ENCODE measurements around the gene CCL26. TPM values are rescaled to one million over a fixed set of nuclear protein-coding genes. Genes with fewer than 3 reads are reported as not detected.

The CCL26 gene
- total RNA-seq, 1 experiment from 2014 or later: 7.1 TPM

- H3F3A ChIP-seq (ENCODE audit: low read length, unreplicated experiment): no peaks in the 10 kb centered on the region
- H3K27ac ChIP-seq (ENCODE audit: low read length): peak overlapping the region; percentile 14; the same call in 1 of the 2 replicates
- TF ChIP-seq EZH2phosphoT487 (IDR thresholded peaks at IDR 0.05; ENCODE audit: borderline replicate concordance, low read length) (no peak), CTCF (conservative IDR thresholded peaks at IDR 0.05; ENCODE audit: low read depth, low read length) (no peak), EZH2 (IDR thresholded peaks at IDR 0.05; ENCODE audit: low read length, unreplicated experiment) (no peak)
- H3K9ac ChIP-seq (ENCODE audit: low read length): peak overlapping the region; percentile 66
- H4K20me1 ChIP-seq (ENCODE audit: low read length): no peaks in the 10 kb centered on the region
- ChIA-PET POLR2A (ENCODE audit: unreplicated experiment) (interaction anchor here (0.5 kb wide), 1 partner anchor 174 kb away, joined by 3 read pairs; no protein-coding TSS in a partner anchor), CTCF (interaction anchor here (1.8 kb wide), 1 partner anchor 22 kb away, joined by 6 read pairs; no protein-coding TSS in a partner anchor)
- peak overlapping the region; percentile 98 for H2AFZ ChIP-seq (ENCODE audit: low read length)
- H3K4me1 ChIP-seq (ENCODE audit: insufficient read depth, low read length): no peaks in the 10 kb centered on the region
- no peaks in the 10 kb centered on the region for H3K9me2 ChIP-seq (replicated peaks; ENCODE audit: low read length)
- H3K79me2 ChIP-seq (ENCODE audit: low read length): no peaks in the 10 kb centered on the region
- BruUV-seq (replicated peaks): no TSS peak
- H3K9me3 ChIP-seq (ENCODE audit: low read length): no peaks in the 10 kb centered on the region
- H3K4me3 ChIP-seq (ENCODE audit: low read length): peak overlapping the region; percentile 95
- ATAC-seq: no peak
- no peaks in the 10 kb centered on the region for H3K27me3 ChIP-seq (ENCODE audit: low read length)
- H3K36me3 ChIP-seq (ENCODE audit: low read depth, low read length): no peaks in the 10 kb centered on the region
- H3K4me2 ChIP-seq (ENCODE audit: low read length): peak overlapping the region; percentile 94
- DNase-seq: peak; percentile 49
- intact Hi-C loops (cut with micrococcal nuclease): loop anchor here (10.0 kb wide), 1 partner anchor 65 kb away; no protein-coding TSS in a partner anchor
Observed at GRCh38 chr7:75739796-75740672, 32.0 kb downstream of the CCL26 start.

- POLR2A ChIA-PET (ENCODE audit: unreplicated experiment): interaction anchor here (0.5 kb wide), 2 partner anchors 142 to 175 kb away, joined by 3 read pairs; no protein-coding TSS in a partner anchor
- peak; percentile 96 for ATAC-seq
- no TSS peak for BruUV-seq (replicated peaks)
- Histone ChIP-seq H3K27ac (ENCODE audit: low read length) (peak overlapping the region; percentile 14; the same call in 1 of the 2 replicates), H3K9me2 (replicated peaks; ENCODE audit: low read length) (no peaks in the 10 kb centered on the region), H3K4me1 (ENCODE audit: insufficient read depth, low read length) (no peaks in the 10 kb centered on the region), H3K9me3 (ENCODE audit: low read length) (no peaks in the 10 kb centered on the region), H2AFZ (ENCODE audit: low read length) (peak overlapping the region; percentile 99), H3K9ac (ENCODE audit: low read length) (peak overlapping the region; percentile 66), H3F3A (ENCODE audit: low read length, unreplicated experiment) (no peaks in the 10 kb centered on the region), H3K27me3 (ENCODE audit: low read length) (no peaks in the 10 kb centered on the region), H3K79me2 (ENCODE audit: low read length) (no peaks in the 10 kb centered on the region), H3K36me3 (ENCODE audit: low read depth, low read length) (no peaks in the 10 kb centered on the region), H4K20me1 (ENCODE audit: low read length) (no peaks in the 10 kb centered on the region), H3K4me3 (ENCODE audit: low read length) (peak overlapping the region; percentile 95), H3K4me2 (ENCODE audit: low read length) (peak overlapping the region; percentile 99)
- TF ChIP-seq EZH2phosphoT487 (IDR thresholded peaks at IDR 0.05; ENCODE audit: borderline replicate concordance, low read length) (no peak), CTCF (conservative IDR thresholded peaks at IDR 0.05; ENCODE audit: low read depth, low read length) (no peak), EZH2 (IDR thresholded peaks at IDR 0.05; ENCODE audit: low read length, unreplicated experiment) (no peak)
- DNase-seq: peak; percentile 97
- CTCF ChIA-PET: interaction anchor here (1.8 kb wide), 1 partner anchor 23 kb away, joined by 6 read pairs; no protein-coding TSS in a partner anchor
- intact Hi-C loops (cut with micrococcal nuclease): loop anchor here (10.0 kb wide), 1 partner anchor 64 kb away; no protein-coding TSS in a partner anchor
Observed at GRCh38 chr7:75738975-75739795, 32.8 kb downstream of the CCL26 start.
